DND-41 (cell line): ENCODE data around the gene SLC17A9.

Source experiments
- ATAC-seq: fragments of 200-7000 bp; cut with Tn5 transposase; 3 replicates; pipeline ENCODE4 v1.9.1; 2021; ENCODE audit warnings: low read depth; ENCODE audit not compliant: insufficient read depth
- DNase-seq: peaks from one replicate; pipeline ENCODE4 v3.0.0-alpha.2; 2020
- H2AFZ ChIP-seq: 2 replicates; pipeline ENCODE4 v1.6.0; 2012; ENCODE audit warnings: low read depth, low read length
- H3K27ac ChIP-seq: 2 replicates; pipeline ENCODE4 v1.5.1; 2012; ENCODE audit warnings: low read length, inconsistent platforms
- H3K27me3 ChIP-seq: fragments of 200-600 bp; sonication (generic); 2 replicates; pipeline ENCODE4 v1.6.0; 2012; ENCODE audit warnings: low read length, mild to moderate bottlenecking, inconsistent platforms; ENCODE audit not compliant: insufficient read depth, poor library complexity
- H3K36me3 ChIP-seq: 2 replicates; pipeline ENCODE4 v1.5.1; 2012; ENCODE audit warnings: low read length, inconsistent platforms; ENCODE audit not compliant: insufficient read depth
- H3K4me1 ChIP-seq: 2 replicates; pipeline ENCODE4 v1.5.1; 2012; ENCODE audit warnings: mild to moderate bottlenecking, low read length; ENCODE audit not compliant: insufficient read depth
- H3K4me2 ChIP-seq: 2 replicates; pipeline ENCODE4 v1.6.0; 2012; ENCODE audit warnings: mild to moderate bottlenecking, moderate library complexity, low read length, inconsistent platforms; ENCODE audit not compliant: insufficient read depth
- H3K4me3 ChIP-seq, 2 experiments: fragments of 200-600 bp in 1 of 2; shearing (Covaris generic) in 1 of 2; 2 replicates each; pipeline ENCODE4 v1.5.1; 2012 to 2016; ENCODE audit warnings: inconsistent platforms in 2 of 2, low read length in 2 of 2, mild to moderate bottlenecking in 2 of 2, low read depth in 1 of 2, moderate library complexity in 1 of 2
- H3K79me2 ChIP-seq: 2 replicates; pipeline ENCODE4 v1.6.0; 2012; ENCODE audit warnings: low read length, inconsistent platforms; ENCODE audit not compliant: insufficient read depth
- H3K9ac ChIP-seq: 2 replicates; pipeline ENCODE4 v1.6.0; 2012; ENCODE audit warnings: low read depth, mild to moderate bottlenecking, inconsistent platforms, low read length, moderate library complexity
- H3K9me3 ChIP-seq: 2 replicates; pipeline ENCODE4 v1.5.1; 2012; ENCODE audit warnings: low read length, moderate library complexity, mild to moderate bottlenecking, inconsistent platforms; ENCODE audit not compliant: insufficient read depth, severe bottlenecking
- H4K20me1 ChIP-seq: 2 replicates; pipeline ENCODE4 v1.6.0; 2012; ENCODE audit warnings: low read length; ENCODE audit not compliant: insufficient read depth
- EZH2 ChIP-seq: IDR thresholded peaks from 3 replicates; pipeline ENCODE4 v1.6.1; 2012; ENCODE audit warnings: borderline replicate concordance, low read depth, mild to moderate bottlenecking, moderate library complexity, low read length, inconsistent platforms; ENCODE audit not compliant: severe bottlenecking
- TF ChIP-seq, protein P1 (sequence below): IDR thresholded peaks from 2 replicates; pipeline ENCODE4 v1.5.1; 2012; ENCODE audit warnings: borderline replicate concordance, low read length, moderate library complexity, mild to moderate bottlenecking; ENCODE audit not compliant: poor library complexity, severe bottlenecking; ENCODE audit errors: extremely low read depth

The SLC17A9 gene

DNA sequence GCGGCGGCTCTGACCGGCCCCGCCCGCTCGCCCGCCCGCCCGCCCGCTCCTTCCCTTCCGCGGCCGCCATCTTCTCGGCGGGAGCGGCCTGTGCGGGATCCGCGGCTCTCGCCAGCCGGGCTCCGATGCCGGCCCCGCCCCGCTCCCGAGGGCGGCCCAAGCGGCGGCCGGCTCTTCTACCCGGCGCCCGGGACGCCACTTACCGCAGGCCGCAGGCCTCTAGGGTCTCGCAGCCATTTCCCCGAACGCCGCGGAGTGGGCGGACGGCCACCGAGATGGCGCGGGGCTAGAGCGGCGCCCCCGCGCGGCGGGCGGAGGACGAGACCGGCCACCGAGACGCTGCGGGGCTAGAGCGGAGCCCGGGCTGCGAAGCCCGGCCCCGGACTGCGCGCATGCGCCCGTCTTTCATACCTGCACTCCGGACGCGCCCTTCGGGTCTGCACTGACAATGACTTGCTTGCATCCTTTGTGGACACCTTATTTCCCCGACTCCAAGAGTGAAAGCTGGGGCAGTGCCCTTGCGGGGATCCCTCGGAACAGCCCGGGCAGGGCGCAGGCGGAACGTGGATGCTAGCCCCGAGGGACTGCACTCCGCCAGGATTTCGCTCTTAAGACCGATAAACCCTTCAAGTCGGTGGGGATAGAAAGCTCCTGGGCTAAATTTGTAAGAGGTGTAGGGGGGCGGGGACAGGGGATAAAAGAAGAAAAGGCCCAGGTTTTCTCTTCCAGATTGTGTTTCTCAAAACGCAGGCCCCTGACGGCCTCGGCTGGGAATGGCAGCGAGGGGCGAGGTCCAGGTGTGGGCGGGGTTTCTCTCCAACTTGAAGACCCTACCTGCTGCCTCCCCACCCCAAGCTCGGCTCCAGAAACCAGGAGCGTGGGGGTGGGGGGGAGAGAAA is 26.0 kb upstream of the SLC17A9 start, which contains the start of gene DIDO1:
TSS of gene DIDO1 (minus strand) at position 277 of the 899 bp plus-strand sequence.
- TF ChIP-seq, protein P1, sequence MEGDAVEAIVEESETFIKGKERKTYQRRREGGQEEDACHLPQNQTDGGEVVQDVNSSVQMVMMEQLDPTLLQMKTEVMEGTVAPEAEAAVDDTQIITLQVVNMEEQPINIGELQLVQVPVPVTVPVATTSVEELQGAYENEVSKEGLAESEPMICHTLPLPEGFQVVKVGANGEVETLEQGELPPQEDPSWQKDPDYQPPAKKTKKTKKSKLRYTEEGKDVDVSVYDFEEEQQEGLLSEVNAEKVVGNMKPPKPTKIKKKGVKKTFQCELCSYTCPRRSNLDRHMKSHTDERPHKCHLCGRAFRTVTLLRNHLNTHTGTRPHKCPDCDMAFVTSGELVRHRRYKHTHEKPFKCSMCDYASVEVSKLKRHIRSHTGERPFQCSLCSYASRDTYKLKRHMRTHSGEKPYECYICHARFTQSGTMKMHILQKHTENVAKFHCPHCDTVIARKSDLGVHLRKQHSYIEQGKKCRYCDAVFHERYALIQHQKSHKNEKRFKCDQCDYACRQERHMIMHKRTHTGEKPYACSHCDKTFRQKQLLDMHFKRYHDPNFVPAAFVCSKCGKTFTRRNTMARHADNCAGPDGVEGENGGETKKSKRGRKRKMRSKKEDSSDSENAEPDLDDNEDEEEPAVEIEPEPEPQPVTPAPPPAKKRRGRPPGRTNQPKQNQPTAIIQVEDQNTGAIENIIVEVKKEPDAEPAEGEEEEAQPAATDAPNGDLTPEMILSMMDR: peak; percentile 66
- no peak for TF ChIP-seq EZH2
- Histone ChIP-seq H3K27ac (peak within 1 kb of the TSS; percentile 88), H3K27me3 (no peaks in the 10 kb centered on the region), H2AFZ (peak within 1 kb of the TSS; percentile 82), H3K79me2 (peaks cover 100% of the 10 kb centered on the region), H3K9ac (peak within 1 kb of the TSS; percentile 96), H3K4me2 (peak within 1 kb of the TSS; percentile 97), H3K4me3 (peak within 1 kb of the TSS; percentile 74 to 86), H3K9me3 (no peaks in the 10 kb centered on the region), H4K20me1 (peaks cover 84% of the 10 kb centered on the region), H3K4me1 (peaks cover 84% of the 10 kb centered on the region), H3K36me3 (peaks cover 23% of the 10 kb centered on the region)
- peak; percentile 87 for ATAC-seq
- peak; percentile 89 for DNase-seq

DNA sequence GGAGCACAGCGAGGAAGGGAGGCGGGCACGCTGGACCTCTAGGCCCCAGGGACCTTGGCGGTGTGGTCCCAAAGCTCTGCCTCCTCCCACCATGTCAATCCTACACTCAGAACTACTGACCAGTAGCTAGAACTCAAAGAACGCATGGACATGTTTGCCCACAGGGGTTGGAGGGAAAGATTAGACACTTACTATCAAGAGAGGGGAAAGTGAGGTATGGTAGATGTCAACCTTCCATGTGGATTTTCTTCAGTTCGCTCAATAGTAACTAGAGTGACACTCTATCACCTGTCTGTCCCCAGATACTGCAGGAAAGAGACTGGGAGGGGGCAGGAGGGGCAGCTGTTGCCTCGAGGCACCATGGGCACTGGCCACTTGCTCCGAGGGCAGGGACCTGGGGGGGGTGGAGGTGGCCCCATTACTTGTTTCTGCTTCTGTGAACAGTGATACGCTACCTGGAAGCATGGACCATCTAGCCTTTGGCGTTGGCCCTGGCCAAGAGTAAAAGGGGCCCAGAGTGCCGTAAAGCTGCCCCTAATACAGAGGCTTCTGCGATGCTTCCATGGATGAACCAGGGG is 25.3 kb upstream of the SLC17A9 start:
- Histone ChIP-seq H3K27ac (peak overlapping the region; percentile 88), H3K9ac (peak overlapping the region; percentile 96), H4K20me1 (peaks cover 84% of the 10 kb centered on the region), H3K4me1 (peaks cover 87% of the 10 kb centered on the region), H3K27me3 (no peaks in the 10 kb centered on the region), H3K4me2 (peak overlapping the region; percentile 97), H3K9me3 (no peaks in the 10 kb centered on the region), H3K79me2 (peaks cover 100% of the 10 kb centered on the region), H2AFZ (no peak overlapping the region), H3K4me3 (peak overlapping the region; percentile 74 to 86; a peak in 3 of 4 replicates), H3K36me3 (peaks cover 26% of the 10 kb centered on the region)
- TF ChIP-seq, protein P1: no peak
- TF ChIP-seq EZH2: no peak
- no peak for ATAC-seq
- no peak for DNase-seq

GRCh38 chr20:62928246-62928939 is 24.1 kb upstream of the SLC17A9 start:
- 0 out of 4 replicates have a peak overlapping the region, but pooled peaks of 1 of the 2 experiments have one; percentile 8 for H3K4me3 ChIP-seq
- no peak for TF ChIP-seq EZH2
- TF ChIP-seq, protein P1: no peak
- peaks cover 34% of the 10 kb centered on the region for H3K36me3 ChIP-seq
- H3K4me1 ChIP-seq: peaks cover 81% of the 10 kb centered on the region
- H3K4me2 ChIP-seq: peak overlapping the region; percentile 97
- H2AFZ ChIP-seq: no peak overlapping the region
- peaks cover 84% of the 10 kb centered on the region for H4K20me1 ChIP-seq
- H3K9ac ChIP-seq: peak overlapping the region; percentile 32; the same call in 1 of the 2 replicates
- no peaks in the 10 kb centered on the region for H3K9me3 ChIP-seq
- ATAC-seq (no peak), DNase-seq (peak; percentile 33)
- peaks cover 100% of the 10 kb centered on the region for H3K79me2 ChIP-seq
- H3K27me3 ChIP-seq: no peaks in the 10 kb centered on the region
- peak overlapping the region; percentile 28; the same call in 1 of the 2 replicates for H3K27ac ChIP-seq
